GM18526 (cell line): ENCODE results near the gene EPS15.

Experiments used
- POLR2A ChIP-seq: IDR thresholded peaks from 3 replicates; pipeline ENCODE4 v1.6.1; 2011; ENCODE audit not compliant: insufficient read length; ENCODE audit errors: extremely low read depth

Gene EPS15

GRCh38 chr1:51504806-51505525 lies 14.1 kb downstream of the EPS15 start:
- TF ChIP-seq POLR2A, result no peak

DNA sequence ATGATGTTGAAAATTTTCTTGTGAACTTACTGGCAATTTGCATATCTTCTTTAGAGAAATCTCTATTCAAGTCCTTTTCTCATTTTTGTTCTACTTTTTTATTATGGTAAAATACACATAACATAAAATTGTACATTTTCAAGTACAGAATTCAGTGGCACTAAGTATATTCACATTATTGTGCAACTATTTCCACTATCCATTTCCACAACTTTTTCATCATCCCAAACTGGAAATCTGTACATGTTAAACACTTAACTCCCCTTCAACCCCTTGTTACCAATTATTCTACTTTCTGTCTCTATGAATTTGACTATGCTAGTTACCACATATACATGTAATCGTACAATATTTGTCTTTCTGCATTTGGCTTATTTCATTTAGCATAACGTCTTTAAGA lies 19.4 kb downstream of the EPS15 start:
- no peak for TF ChIP-seq POLR2A

GRCh38 chr1:51498924-51499323 lies 20.1 kb downstream of the EPS15 start:
- TF ChIP-seq POLR2A, result no peak

DNA sequence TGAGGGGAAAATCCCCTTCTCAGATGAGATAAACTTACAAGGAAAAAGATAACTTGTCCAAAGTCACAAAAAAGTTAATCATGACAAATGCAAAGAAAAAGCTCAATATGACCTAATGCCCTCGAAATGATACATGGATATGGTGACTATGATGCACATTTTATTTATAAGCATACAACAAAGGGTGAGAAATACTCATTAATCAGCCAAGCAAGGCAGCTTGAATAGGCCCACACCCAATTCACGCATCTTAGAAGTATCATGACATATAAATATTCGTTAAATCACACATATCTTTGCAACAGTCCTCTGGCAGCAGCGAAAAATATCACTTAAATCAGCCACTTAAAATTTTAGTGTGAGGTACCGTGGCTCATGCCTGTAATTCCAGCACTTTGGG lies 21.7 kb downstream of the EPS15 start:
- TF ChIP-seq POLR2A, result no peak

DNA sequence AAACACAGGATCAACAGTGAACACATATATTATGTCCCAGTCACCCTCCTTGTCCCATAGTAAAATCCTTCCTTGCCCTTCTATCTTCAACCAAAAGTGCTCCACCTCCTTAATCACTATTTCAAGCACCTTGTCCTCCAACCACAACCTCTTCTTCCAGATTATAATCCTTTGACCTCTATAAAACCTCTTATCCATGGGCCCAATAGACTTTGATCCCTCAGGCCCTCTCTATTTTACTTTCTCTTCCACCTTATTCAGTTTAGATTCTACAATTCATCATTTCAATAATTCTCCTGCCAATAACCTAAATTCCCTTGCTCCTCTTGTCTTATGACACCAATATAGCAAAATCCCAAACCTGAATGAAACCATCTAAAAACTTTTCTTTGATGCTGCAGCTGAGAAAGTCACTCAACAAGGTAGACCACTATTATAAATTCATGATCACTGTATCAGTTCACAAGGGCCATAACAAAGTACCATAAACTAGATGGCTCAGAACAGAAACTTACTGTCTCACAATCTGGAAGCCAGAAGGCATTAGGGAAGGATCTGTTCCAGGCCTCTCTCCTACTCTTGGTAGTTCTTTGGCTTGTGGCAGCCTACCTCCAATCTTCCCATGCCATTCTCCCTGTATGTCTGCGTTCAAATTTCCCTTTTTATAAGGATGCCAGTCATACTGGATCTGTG lies 24.8 kb downstream of the EPS15 start:
- TF ChIP-seq POLR2A, result no peak

DNA sequence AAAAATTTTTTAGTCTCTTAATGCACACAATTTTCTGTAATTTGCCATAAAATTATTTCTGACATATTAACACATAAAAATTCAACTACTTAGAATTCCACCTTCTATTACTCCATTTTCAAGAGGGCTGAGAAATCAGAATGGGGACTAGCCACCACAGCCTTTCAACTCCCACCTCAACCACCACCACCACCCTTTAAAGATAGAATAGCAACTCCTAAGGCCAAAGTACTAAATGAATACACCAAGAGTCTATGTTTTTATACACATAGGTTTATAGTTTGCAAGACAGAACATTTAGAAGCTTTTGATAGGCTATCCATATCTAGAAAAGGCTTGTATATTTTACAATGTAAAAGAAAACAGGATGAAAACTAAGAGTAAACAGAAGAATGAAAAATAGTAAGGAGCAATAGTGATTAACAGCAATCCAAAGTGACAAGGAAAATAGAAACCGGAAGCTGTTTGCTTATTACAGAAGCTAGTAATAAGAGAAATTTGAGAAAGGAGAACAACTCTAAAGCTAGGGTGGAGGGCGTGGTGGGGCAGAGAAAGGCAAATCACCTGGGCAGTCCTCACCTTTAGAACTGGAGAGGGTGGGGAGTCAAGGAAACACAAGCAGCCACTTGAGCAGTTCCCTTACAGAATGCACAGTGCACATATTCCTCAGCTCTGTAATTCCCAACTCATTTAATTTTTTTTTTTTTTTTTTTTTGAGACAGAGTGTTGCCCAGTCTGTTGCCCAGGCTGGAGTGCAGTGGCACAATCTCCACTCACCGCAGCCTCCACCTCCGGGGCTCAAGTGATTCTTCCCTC lies 27.7 kb downstream of the EPS15 start:
- TF ChIP-seq POLR2A, result no peak

DNA sequence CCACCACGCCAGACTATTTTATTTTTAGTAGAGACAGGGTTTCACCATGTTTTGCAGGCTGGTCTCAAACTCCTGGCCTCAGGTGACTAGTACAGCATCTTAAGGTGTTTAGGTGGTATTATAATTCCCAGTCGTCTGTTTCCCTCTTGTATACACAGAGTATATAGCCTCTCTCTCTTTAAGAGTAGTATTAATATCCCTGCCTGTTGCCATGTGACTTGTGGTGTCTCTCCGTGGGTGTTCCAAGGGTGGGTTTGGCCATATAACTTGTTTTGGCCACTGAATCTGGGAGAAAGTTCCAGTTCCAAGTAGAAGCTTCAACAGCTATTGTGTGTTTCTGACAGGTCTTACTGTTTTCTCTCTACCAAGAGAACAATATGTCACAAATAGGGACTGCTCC lies 29.6 kb downstream of the EPS15 start:
- TF ChIP-seq POLR2A, result no peak

GRCh38 chr1:51488372-51489050 lies 30.6 kb downstream of the EPS15 start:
- TF ChIP-seq POLR2A, result no peak

GRCh38 chr1:51487628-51488027 lies 31.4 kb downstream of the EPS15 start:
- no peak for TF ChIP-seq POLR2A

DNA sequence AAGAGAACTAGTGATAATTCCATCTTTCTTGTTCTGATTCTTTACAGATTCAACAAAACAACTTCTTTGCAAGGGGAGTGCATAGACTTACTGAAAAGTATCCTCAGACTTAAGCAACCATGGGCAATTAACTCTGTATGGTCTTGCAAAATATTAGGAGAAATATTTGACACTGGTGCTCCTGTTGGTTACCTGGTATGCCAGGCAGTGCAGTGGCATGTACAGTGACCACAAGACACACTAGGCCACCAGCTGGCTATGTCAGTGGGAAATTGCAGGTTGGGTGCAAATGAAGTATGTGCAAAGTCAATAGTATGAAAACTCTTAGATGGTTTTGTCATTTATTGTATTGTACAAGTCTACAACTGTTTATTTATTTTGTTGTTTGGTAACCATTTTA lies 34.5 kb downstream of the EPS15 start:
- TF ChIP-seq POLR2A, result no peak

DNA sequence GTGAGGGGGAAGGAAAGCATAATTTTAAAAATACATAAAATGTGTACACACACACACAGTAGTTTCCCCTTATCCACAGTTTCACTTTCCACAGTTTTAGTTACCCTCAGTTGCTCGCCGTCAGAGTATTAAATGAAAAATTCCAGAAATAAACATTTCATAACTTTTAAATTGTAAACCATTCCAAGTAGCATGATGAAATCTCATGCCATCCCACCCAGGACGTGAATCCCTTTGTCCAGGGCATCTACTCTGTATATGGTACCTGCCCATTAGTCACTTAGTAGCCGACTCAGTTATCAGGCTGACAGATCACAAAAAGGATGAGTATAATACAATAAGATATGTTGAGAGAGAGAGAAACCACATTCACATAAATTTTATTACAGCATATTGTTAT lies 36.2 kb downstream of the EPS15 start:
- no peak for TF ChIP-seq POLR2A

DNA sequence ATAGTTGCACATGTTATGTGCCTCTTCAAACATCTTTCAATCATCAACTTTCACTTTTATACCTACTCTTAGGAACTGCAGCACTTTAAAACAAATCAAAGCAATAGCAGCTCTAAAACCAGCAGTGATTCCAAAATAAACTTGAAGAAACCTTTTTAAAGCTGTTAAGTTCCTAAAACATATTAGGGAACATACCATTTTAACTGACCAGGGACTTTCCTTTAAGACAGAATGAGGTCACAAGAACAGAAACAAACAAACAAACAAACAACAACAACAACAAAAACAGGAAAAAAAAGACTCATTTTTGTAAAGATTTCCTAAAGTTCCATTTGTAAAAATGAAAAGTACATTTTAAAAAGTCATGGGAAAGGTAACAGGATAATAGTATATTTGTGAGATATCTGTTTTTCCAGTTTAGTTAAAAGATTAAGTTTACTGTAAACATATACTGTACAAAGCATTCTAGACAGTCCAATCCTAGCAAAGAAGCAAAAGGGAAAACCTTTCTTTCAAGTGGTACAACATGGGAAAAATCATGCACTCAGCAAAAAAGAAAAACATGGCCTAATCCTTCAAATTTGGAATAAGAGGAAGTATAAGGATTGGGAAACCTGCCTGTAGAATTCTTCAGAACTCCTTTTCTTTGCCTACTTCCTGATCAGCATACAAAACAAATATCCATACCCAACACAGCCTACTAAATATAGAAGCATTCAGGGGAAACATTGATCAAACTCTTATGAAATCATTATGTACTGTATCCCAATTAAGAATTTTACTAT lies 45.5 kb downstream of the EPS15 start:
- TF ChIP-seq POLR2A, result no peak

GRCh38 chr1:51472359-51472758 lies 46.7 kb downstream of the EPS15 start:
- no peak for TF ChIP-seq POLR2A

GRCh38 chr1:51469518-51469917 lies 49.5 kb downstream of the EPS15 start:
- no peak for TF ChIP-seq POLR2A

DNA sequence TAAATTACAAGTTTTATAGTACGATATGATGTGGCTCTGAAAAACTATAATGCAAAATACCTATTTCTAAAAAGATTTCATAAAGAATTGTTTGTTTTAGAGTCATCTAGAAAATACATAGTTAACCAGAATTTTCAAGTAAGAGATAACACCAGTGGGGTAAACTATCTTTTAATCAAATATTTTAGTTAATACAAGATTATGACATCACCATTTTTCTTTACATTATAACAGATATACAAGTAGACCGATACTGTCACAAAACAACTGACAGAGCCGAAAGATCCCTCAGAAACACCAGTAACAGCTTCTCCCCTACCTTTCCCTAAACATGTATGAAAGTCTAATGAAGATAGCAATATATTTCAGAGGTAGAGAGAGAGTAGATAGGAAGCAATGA lies 54.2 kb downstream of the EPS15 start:
- no peak for TF ChIP-seq POLR2A

DNA sequence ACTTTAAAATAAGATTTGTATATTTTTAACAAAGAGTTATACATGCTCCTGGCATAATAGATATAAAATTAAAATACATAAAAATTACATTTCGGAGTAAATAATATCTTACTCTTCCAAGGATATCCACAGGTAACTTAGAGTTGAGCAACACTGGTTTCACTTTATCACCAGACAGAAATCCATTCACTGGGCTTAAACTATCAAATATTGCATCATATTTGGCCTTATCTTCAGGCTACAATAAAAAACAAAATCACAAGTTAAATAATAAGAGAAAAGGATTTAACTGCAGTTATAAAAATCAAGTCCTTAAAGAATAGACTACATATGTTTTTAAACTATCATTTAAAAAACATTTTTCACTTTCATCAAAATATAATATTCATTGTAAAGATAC lies 55.5 kb downstream of the EPS15 start:
- no peak for TF ChIP-seq POLR2A
